ENCODE measurements around the gene SLC35G4.
"Not testable (repeated sequence)": the region's sequence is repeated elsewhere in the genome, so short reads cannot be mapped to it uniquely, and the experiment has no call there.

The SLC35G4 gene

DNA sequence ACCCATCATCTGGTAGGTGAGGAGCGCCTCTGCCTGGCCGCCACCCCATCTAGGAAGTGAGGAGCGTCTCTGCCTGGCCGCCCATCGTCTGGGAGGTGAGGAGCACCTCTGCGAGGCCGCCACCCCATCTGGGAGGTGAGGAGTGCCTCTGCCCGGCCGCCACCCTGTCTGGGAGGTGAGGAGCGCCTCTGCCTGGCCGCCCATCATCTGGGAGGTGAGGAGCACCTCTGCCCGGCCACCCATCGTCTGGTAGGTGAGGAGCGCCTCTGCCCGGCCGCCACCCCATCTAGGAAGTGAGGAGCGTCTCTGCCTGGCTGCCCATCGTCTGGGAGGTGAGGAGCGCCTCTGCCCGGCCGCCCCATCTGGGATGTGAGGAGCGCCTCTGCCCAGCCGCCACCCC lies 4.2 kb downstream of the SLC35G4 start:
- not testable (repeated sequence) for FAIRE-seq; DNase-seq (ENCODE audit: low spot score)

DNA sequence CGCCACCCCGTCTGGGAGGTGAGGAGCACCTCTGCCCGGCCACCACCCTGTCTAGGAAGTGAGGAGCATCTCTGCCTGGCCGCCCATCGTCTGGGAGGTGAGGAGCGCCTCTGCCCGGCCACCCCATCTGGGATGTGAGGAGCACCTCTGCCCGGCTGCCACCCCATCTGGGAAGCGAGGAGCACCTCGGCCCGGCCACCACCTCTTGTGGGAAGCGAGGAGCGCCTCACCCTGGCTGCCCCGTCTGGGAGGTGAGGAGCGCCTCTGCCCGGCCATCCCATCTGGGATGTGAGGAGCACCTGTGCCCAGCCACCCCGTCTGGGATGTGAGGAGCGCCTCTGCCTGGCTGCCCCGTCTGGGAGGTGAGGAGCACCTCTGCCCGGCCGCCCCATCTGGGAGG lies 4.6 kb downstream of the SLC35G4 start:
- FAIRE-seq: not testable (repeated sequence)

DNA sequence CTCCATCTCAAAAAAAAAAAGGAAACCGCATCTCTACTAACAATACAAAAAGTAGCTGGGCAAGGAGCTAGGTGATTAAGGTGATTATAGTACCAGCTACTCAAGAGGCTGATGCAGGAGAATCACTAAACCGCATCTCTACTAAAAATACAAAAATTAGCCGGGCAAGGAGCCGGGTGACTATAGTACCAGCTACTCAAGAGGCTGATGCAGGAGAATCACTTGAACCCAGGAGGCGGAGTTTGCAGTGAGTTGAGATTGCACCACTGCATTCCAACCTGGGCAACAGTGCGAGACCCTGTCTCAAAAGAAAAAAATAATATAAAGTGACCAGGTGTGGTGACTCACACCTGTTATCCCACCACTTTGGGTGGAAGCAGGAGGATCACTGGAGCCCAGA lies 5.6 kb downstream of the SLC35G4 start:
- not testable (repeated sequence) for DNase-seq (ENCODE audit: low spot score); FAIRE-seq

More for the DNA sequence above, 4.6 kb downstream of the SLC35G4 start:
- DNase-seq (ENCODE audit: low spot score): not testable (repeated sequence)

- FAIRE-seq; DNase-seq (ENCODE audit: low spot score): not testable (repeated sequence)
These were observed 37.9 kb downstream of the SLC35G4 start for GRCh38 chr18:11647310-11647709.

GRCh38 chr18:11647804-11648203 lies 38.4 kb downstream of the SLC35G4 start:
- FAIRE-seq; DNase-seq (ENCODE audit: low spot score): not testable (repeated sequence)

DNA sequence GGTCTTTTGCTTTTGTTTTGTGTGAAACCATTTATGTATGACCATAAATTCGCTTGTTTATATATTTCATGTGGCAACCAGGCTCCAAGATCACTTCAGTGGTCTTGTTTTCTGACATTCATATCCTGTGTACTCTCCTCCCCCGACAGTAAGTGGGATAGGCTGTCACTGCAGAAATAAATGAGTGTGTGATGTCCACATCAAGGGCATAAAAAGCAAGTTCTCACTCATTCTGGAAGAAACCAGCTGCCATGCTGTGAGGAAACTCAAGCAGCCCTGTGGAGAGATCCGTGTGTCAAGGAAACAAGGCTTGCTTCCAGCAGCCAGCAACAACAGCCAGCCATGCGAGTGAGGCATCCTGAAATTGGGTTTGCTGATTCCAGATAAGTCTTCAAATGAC lies 40.4 kb downstream of the SLC35G4 start:
- peak; percentile 56 for FAIRE-seq
- DNase-seq (ENCODE audit: low spot score): no peak

DNA sequence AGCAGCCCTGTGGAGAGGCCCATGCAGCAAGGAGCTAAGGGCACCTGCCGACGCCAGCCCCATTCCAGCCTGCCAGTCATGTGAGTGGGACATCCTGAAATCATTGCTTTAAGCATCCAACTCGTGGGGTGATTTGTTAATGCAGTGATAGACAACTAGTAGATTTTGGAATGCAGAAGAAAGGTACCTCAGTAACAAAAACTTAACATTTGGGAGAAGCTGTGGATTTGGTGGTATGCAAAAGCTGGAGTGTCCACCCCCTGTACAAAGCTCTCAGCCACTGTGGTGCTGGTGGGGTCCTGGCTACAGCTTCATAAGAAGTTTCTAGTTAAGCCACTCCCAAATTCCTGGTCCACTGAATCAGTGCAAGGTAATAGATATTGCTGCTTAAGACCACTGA lies 42.5 kb downstream of the SLC35G4 start:
- FAIRE-seq (no peak), DNase-seq (ENCODE audit: low spot score) (no peak)

- peak; percentile 5 for FAIRE-seq
- no peak for DNase-seq (ENCODE audit: low spot score)
These were observed 44.1 kb downstream of the SLC35G4 start for GRCh38 chr18:11653521-11653920.

DNA sequence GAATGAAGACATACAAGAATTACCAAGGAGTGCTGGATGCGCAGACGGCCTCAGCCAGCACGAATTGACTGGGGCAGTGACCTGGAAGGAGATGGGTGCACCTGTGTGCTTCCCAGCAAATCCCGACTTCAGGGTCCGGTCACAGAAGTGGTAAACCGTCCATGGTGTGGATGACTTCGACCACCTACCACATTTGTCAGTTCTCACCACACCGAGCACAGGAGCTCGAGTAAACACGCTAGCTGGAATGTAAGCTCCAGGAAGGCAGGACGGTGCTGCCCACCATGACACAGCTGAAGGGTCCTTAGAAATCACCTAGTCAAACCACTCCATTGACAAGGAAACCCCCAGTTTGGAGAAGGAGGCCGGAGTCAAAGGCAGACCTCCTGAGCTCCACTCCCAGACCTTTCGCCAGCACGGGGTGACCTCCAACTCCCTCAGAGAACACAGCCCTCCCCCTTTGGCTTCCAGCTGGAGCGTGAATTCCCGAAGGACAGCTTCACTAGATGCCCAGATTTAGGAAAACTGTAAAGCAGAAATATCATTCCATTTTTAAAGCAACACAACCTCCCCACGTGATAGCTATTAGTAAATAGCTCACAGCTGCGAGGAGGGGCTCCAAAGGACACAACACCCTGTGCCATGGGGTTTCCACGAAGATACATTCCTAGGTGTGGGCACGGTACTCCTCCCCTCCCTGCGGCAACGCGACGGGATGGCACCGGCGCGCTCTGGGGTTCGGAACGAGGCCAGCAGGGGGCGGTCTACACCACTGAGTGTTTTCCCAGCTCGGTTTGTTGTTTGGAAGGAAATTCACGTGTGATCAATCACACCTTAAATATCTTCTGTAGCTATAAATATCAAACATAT lies 45.6 kb downstream of the SLC35G4 start:
- peak; percentile 97 for FAIRE-seq
- peak; percentile 86 for DNase-seq (ENCODE audit: low spot score)

- no peak for FAIRE-seq
- DNase-seq (ENCODE audit: low spot score): no peak
These were observed 46.2 kb downstream of the SLC35G4 start for GRCh38 chr18:11655606-11655932.

DNA sequence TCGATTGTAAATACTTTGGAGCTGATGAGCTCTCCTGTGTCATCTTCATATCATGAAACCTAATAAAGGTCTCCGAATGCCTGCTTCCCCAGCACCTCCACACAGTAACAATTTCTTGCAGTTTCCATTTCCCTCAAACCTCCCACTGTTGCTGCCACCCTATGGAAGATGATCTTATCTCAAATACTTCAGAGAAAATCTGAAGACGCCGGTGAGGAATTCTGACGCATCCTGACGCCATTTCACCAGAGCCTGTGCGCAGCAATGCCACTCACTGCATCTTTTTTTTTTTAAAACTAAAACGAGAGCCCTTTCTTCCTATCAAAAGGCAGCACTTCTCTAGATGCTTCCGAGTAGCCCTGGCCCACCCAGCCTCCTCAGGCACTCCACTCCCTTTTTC lies 47.8 kb downstream of the SLC35G4 start:
- FAIRE-seq (no peak), DNase-seq (ENCODE audit: low spot score) (no peak)

DNA sequence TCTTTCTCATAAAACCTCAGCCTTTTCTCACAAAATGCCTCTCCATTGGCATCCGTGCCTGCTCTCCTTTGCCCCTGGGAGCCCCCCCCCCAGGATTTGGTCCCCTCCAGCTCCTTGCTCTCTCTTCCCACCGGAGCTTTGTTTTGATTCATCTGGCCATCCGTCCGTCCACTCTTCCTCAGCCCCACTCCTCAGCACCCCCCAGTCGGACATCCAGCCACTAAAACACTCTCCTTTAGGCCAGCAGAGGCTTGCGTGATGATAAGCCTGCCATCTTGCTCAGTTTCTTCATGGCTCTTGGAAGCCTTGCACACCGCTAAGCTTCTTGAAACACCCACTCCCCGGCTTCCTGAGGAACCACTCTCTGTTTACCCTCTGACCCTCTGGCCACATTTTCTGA lies 48.2 kb downstream of the SLC35G4 start:
- FAIRE-seq (no peak), DNase-seq (ENCODE audit: low spot score) (no peak)

GRCh38 chr18:11658019-11658418 lies 48.6 kb downstream of the SLC35G4 start:
- no peak for FAIRE-seq
- DNase-seq (ENCODE audit: low spot score): no peak

GRCh38 chr18:11658989-11659388 lies 49.6 kb downstream of the SLC35G4 start:
- no peak for FAIRE-seq
- DNase-seq (ENCODE audit: low spot score): no peak

Data from urothelium cell line (cell line).